PFSK-1 (cell line): ENCODE measurements around the gene CTBP1.

Experiments
- POLR2AphosphoS5 ChIP-seq: IDR thresholded peaks from 2 replicates; pipeline ENCODE4 v1.6.1; 2012; ENCODE audit warnings: low read depth, mild to moderate bottlenecking, control low read depth, low read length, moderate library complexity
- REST ChIP-seq, 2 experiments: IDR thresholded peaks; 2 replicates each; pipeline versions ENCODE4 v1.6.1 to v1.8.0; 2011 to 2012; ENCODE audit warnings: low read depth in 2 of 2, low read length in 2 of 2, control low read depth in 1 of 2, inconsistent platforms in 1 of 2, mild to moderate bottlenecking in 1 of 2, moderate library complexity in 1 of 2; ENCODE audit not compliant: insufficient read depth in 1 of 2

- no peak for TF ChIP-seq POLR2AphosphoS5
- TF ChIP-seq REST (IDR thresholded peaks at IDR 0.05; ENCODE audit: insufficient read depth in 1 of 2, low read depth in 2 of 2, low read length in 2 of 2) = no peak
Observed at GRCh38 chr4:1172971-1173757, 75.8 kb downstream of the CTBP1 start.
